HK-2 (cell line): Measurements from ENCODE around the gene MYOZ3.

ENCODE experiments used
- DNase-seq: peaks from one replicate; pipeline ENCODE4 v3.0.0-alpha.2; 2018; ENCODE audit not compliant: unreplicated experiment

MYOZ3 gene

GRCh38 chr5:150659360-150660107 is 1.5 kb upstream of the MYOZ3 start:
- no peak for DNase-seq

GRCh38 chr5:150660108-150660831 is 781 bp upstream of the MYOZ3 start:
- DNase-seq: no peak

- no peak for DNase-seq
Observed at GRCh38 chr5:150661821-150662596, 958 bp downstream of the MYOZ3 start.

- no peak for DNase-seq
Observed at GRCh38 chr5:150662731-150663516, 1.9 kb downstream of the MYOZ3 start.

GRCh38 chr5:150663936-150664335 is 2.9 kb downstream of the MYOZ3 start:
- DNase-seq: no peak

- no peak for DNase-seq
Observed at GRCh38 chr5:150665044-150665443, 4.0 kb downstream of the MYOZ3 start.

GRCh38 chr5:150670275-150670947 is 9.4 kb downstream of the MYOZ3 start:
- no peak for DNase-seq

- no peak for DNase-seq
Observed at GRCh38 chr5:150670948-150671310, 9.9 kb downstream of the MYOZ3 start.

GRCh38 chr5:150671509-150672236 is 10.6 kb downstream of the MYOZ3 start:
- no peak for DNase-seq

GRCh38 chr5:150672237-150672883 is 11.3 kb downstream of the MYOZ3 start:
- no peak for DNase-seq

GRCh38 chr5:150672884-150673275 is 11.8 kb downstream of the MYOZ3 start:
- DNase-seq: no peak

- DNase-seq: no peak
Observed at GRCh38 chr5:150674341-150674821, 13.3 kb downstream of the MYOZ3 start.

- no peak for DNase-seq
Observed at GRCh38 chr5:150675069-150675468, 14.0 kb downstream of the MYOZ3 start.

GRCh38 chr5:150676578-150676977 is 15.5 kb downstream of the MYOZ3 start:
- DNase-seq: no peak

GRCh38 chr5:150689120-150689519 is 28.1 kb downstream of the MYOZ3 start:
- no peak for DNase-seq

- DNase-seq: no peak
Observed at GRCh38 chr5:150690760-150691159, 29.7 kb downstream of the MYOZ3 start.

- DNase-seq: no peak
Observed at GRCh38 chr5:150692276-150692675, 31.2 kb downstream of the MYOZ3 start.

GRCh38 chr5:150694612-150695011 is 33.6 kb downstream of the MYOZ3 start:
- no peak for DNase-seq

GRCh38 chr5:150700246-150700593 is 39.2 kb downstream of the MYOZ3 start:
- DNase-seq: no peak
